ENCODE results near the gene MTCL3.

Gene MTCL3

GRCh38 chr6:127518710-127519468 is at the start of gene MTCL3:
Gene MTCL3 (minus strand): TSS chr6:127519335.
- H3K4me3 Mint-ChIP-seq, result peak within 1 kb of the TSS; percentile 74
- ATAC-seq (peak; percentile 6), DNase-seq (peak; percentile 41)
- no peaks in the 10 kb centered on the region for H3K36me3 Mint-ChIP-seq (ENCODE audit: low read depth)
- H3K9me3 Mint-ChIP-seq, result no peaks in the 10 kb centered on the region
- peaks cover 32% of the 10 kb centered on the region for H3K4me1 Mint-ChIP-seq
- H3K27ac Mint-ChIP-seq, result peak within 1 kb of the TSS; percentile 64
- H3K27me3 Mint-ChIP-seq, result peaks cover 62% of the 10 kb centered on the region

- H3K4me3 Mint-ChIP-seq, result no peak overlapping the region
- H3K9me3 Mint-ChIP-seq, result no peaks in the 10 kb centered on the region
- H3K36me3 Mint-ChIP-seq (ENCODE audit: low read depth), result no peaks in the 10 kb centered on the region
- no peak for DNase-seq
- peaks cover 7% of the 10 kb centered on the region for H3K27me3 Mint-ChIP-seq
- peaks cover 14% of the 10 kb centered on the region for H3K4me1 Mint-ChIP-seq
- ATAC-seq, result no peak
- no peak overlapping the region for H3K27ac Mint-ChIP-seq
Observed at GRCh38 chr6:127567476-127567875, 48.3 kb upstream of the MTCL3 start.

GRCh38 chr6:127566651-127567050 is 47.5 kb upstream of the MTCL3 start:
- H3K36me3 Mint-ChIP-seq (ENCODE audit: low read depth), result no peaks in the 10 kb centered on the region
- no peak for ATAC-seq
- no peak for DNase-seq
- H3K27me3 Mint-ChIP-seq, result peaks cover 7% of the 10 kb centered on the region
- no peaks in the 10 kb centered on the region for H3K9me3 Mint-ChIP-seq
- H3K27ac Mint-ChIP-seq, result no peak overlapping the region
- peaks cover 12% of the 10 kb centered on the region for H3K4me1 Mint-ChIP-seq
- no peak overlapping the region for H3K4me3 Mint-ChIP-seq

GRCh38 chr6:127566119-127566518 is 47.0 kb upstream of the MTCL3 start:
- no peaks in the 10 kb centered on the region for H3K36me3 Mint-ChIP-seq (ENCODE audit: low read depth)
- H3K27ac Mint-ChIP-seq, result no peak overlapping the region
- H3K4me3 Mint-ChIP-seq, result no peak overlapping the region
- no peak for DNase-seq
- H3K9me3 Mint-ChIP-seq, result no peaks in the 10 kb centered on the region
- H3K4me1 Mint-ChIP-seq, result peaks cover 8% of the 10 kb centered on the region
- no peak for ATAC-seq
- peaks cover 7% of the 10 kb centered on the region for H3K27me3 Mint-ChIP-seq

GRCh38 chr6:127564761-127565160 is 45.6 kb upstream of the MTCL3 start:
- Mint-ChIP-seq H3K4me3 (no peak overlapping the region), H3K4me1 (no peaks in the 10 kb centered on the region), H3K27me3 (peaks cover 7% of the 10 kb centered on the region), H3K9me3 (no peaks in the 10 kb centered on the region), H3K27ac (no peak overlapping the region), H3K36me3 (ENCODE audit: low read depth) (no peaks in the 10 kb centered on the region)
- DNase-seq (no peak), ATAC-seq (no peak)

- no peaks in the 10 kb centered on the region for H3K9me3 Mint-ChIP-seq
- H3K4me1 Mint-ChIP-seq, result no peaks in the 10 kb centered on the region
- H3K4me3 Mint-ChIP-seq, result no peak overlapping the region
- DNase-seq (no peak), ATAC-seq (no peak)
- no peaks in the 10 kb centered on the region for H3K36me3 Mint-ChIP-seq (ENCODE audit: low read depth)
- no peak overlapping the region for H3K27ac Mint-ChIP-seq
- H3K27me3 Mint-ChIP-seq, result peaks cover 7% of the 10 kb centered on the region
Observed at GRCh38 chr6:127561660-127562059, 42.5 kb upstream of the MTCL3 start.

GRCh38 chr6:127554435-127555006 is 35.4 kb upstream of the MTCL3 start:
- DNase-seq (peak; percentile 18), ATAC-seq (peak; percentile 59)
- H3K27ac Mint-ChIP-seq, result no peak overlapping the region
- H3K4me1 Mint-ChIP-seq, result no peaks in the 10 kb centered on the region
- H3K36me3 Mint-ChIP-seq (ENCODE audit: low read depth), result no peaks in the 10 kb centered on the region
- H3K27me3 Mint-ChIP-seq, result peaks cover 10% of the 10 kb centered on the region
- H3K4me3 Mint-ChIP-seq, result no peak overlapping the region
- no peaks in the 10 kb centered on the region for H3K9me3 Mint-ChIP-seq

- Mint-ChIP-seq H3K4me3 (no peak overlapping the region), H3K9me3 (no peaks in the 10 kb centered on the region), H3K4me1 (no peaks in the 10 kb centered on the region), H3K27ac (no peak overlapping the region), H3K27me3 (peaks cover 12% of the 10 kb centered on the region), H3K36me3 (ENCODE audit: low read depth) (no peaks in the 10 kb centered on the region)
- no peak for DNase-seq
- ATAC-seq, result no peak
Observed at GRCh38 chr6:127550403-127550802, 31.3 kb upstream of the MTCL3 start.

- no peak overlapping the region for H3K27ac Mint-ChIP-seq
- no peak overlapping the region for H3K4me3 Mint-ChIP-seq
- no peaks in the 10 kb centered on the region for H3K9me3 Mint-ChIP-seq
- H3K36me3 Mint-ChIP-seq (ENCODE audit: low read depth), result no peaks in the 10 kb centered on the region
- DNase-seq (no peak), ATAC-seq (no peak)
- H3K27me3 Mint-ChIP-seq, result peaks cover 14% of the 10 kb centered on the region
- H3K4me1 Mint-ChIP-seq, result no peaks in the 10 kb centered on the region
Observed at GRCh38 chr6:127547904-127548649, 28.9 kb upstream of the MTCL3 start.

- H3K4me3 Mint-ChIP-seq, result no peak overlapping the region
- peaks cover 14% of the 10 kb centered on the region for H3K27me3 Mint-ChIP-seq
- H3K27ac Mint-ChIP-seq, result no peak overlapping the region
- DNase-seq (no peak), ATAC-seq (peak; percentile 36)
- no peaks in the 10 kb centered on the region for H3K36me3 Mint-ChIP-seq (ENCODE audit: low read depth)
- H3K9me3 Mint-ChIP-seq, result no peaks in the 10 kb centered on the region
- H3K4me1 Mint-ChIP-seq, result no peaks in the 10 kb centered on the region
Observed at GRCh38 chr6:127547215-127547614, 28.1 kb upstream of the MTCL3 start.

GRCh38 chr6:127539272-127539671 is 20.1 kb upstream of the MTCL3 start:
- Mint-ChIP-seq H3K4me1 (no peaks in the 10 kb centered on the region), H3K36me3 (ENCODE audit: low read depth) (no peaks in the 10 kb centered on the region), H3K27me3 (peaks cover 20% of the 10 kb centered on the region), H3K9me3 (no peaks in the 10 kb centered on the region), H3K27ac (no peak overlapping the region), H3K4me3 (no peak overlapping the region)
- no peak for DNase-seq
- no peak for ATAC-seq

GRCh38 chr6:127538750-127539264 is 19.7 kb upstream of the MTCL3 start:
- H3K36me3 Mint-ChIP-seq (ENCODE audit: low read depth), result no peaks in the 10 kb centered on the region
- no peaks in the 10 kb centered on the region for H3K4me1 Mint-ChIP-seq
- no peaks in the 10 kb centered on the region for H3K9me3 Mint-ChIP-seq
- H3K27ac Mint-ChIP-seq, result no peak overlapping the region
- no peak overlapping the region for H3K4me3 Mint-ChIP-seq
- H3K27me3 Mint-ChIP-seq, result peaks cover 21% of the 10 kb centered on the region
- ATAC-seq (no peak), DNase-seq (no peak)

- Mint-ChIP-seq H3K4me3 (no peak overlapping the region), H3K27ac (no peak overlapping the region), H3K4me1 (no peaks in the 10 kb centered on the region), H3K27me3 (peaks cover 35% of the 10 kb centered on the region), H3K36me3 (ENCODE audit: low read depth) (no peaks in the 10 kb centered on the region), H3K9me3 (no peaks in the 10 kb centered on the region)
- DNase-seq, result no peak
- ATAC-seq, result no peak
Observed at GRCh38 chr6:127533736-127534135, 14.6 kb upstream of the MTCL3 start.

GRCh38 chr6:127533011-127533410 is 13.9 kb upstream of the MTCL3 start:
- no peak overlapping the region for H3K27ac Mint-ChIP-seq
- H3K4me3 Mint-ChIP-seq, result no peak overlapping the region
- ATAC-seq (no peak), DNase-seq (no peak)
- no peaks in the 10 kb centered on the region for H3K36me3 Mint-ChIP-seq (ENCODE audit: low read depth)
- H3K4me1 Mint-ChIP-seq, result no peaks in the 10 kb centered on the region
- H3K9me3 Mint-ChIP-seq, result no peaks in the 10 kb centered on the region
- H3K27me3 Mint-ChIP-seq, result peaks cover 40% of the 10 kb centered on the region

- peaks cover 54% of the 10 kb centered on the region for H3K27me3 Mint-ChIP-seq
- no peak overlapping the region for H3K4me3 Mint-ChIP-seq
- no peak overlapping the region for H3K27ac Mint-ChIP-seq
- DNase-seq, result no peak
- no peaks in the 10 kb centered on the region for H3K9me3 Mint-ChIP-seq
- peaks cover 12% of the 10 kb centered on the region for H3K4me1 Mint-ChIP-seq
- no peak for ATAC-seq
- H3K36me3 Mint-ChIP-seq (ENCODE audit: low read depth), result no peaks in the 10 kb centered on the region
Observed at GRCh38 chr6:127522714-127523113, 3.6 kb upstream of the MTCL3 start.
